NCI-H69 (cell line): Measurements from ENCODE around the gene TTC27.
"Not testable (repeated sequence)": the region's sequence is repeated elsewhere in the genome, so short reads cannot be mapped to it uniquely, and the experiment has no call there.

ENCODE experiments used
- DNase-seq: peaks from one replicate; lab custom pipeline; 2025; lab: John Stamatoyannopoulos, UW

The TTC27 gene

DNA sequence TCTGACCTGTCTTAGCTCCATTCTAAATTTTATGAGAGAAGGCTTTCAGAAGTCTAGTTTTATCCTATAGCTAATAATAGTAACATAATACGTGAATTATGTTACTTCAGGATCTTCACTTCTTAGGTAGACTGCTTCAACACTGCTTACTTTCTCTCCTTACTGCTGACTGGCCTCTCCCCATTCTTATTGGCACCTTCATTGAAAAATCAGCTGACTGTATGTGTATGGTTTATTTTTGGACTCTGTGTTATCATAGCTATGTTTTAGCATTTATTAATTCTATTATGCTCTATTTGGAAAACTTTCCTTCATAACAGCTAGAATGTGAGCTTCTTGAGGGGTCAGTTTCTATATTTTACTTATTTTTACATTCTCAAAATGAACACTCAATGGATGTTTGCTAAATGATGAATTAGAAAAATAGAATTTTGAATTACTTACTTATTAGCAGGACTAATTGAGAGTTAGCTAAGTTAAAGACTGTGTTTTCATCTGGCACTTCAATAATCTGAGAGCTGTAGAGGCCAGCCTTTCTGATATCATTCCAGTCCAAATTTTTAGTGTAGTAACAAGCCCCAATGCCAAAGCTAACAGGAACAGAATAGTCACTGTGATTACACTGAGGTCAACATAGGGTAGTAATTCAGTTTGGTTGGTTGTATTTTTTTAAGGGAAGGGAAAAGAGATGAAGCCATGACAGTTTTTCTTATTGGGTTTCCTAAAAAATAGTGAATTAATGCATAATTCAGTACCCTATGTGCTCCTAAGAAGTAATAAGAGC is 92.3 kb downstream of the TTC27 start:
- DNase-seq = no peak

DNA sequence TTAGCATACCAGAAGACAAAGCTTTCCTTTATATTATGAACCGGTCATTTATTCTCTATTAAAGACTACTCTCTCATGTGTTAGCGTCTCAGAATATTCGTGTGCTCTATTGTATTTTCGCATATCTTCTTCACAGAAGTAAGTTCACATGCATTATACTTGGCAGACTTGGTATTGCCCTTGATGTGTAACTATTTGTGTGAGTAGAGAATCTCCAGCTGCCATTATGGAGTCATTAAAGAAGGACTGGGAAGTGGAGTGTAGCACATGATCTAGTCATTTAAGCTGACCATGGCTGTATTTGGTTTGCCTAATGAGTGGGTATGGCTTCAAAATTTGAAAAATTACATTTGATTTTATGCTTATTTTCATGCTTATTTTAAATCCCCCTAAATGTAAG is 92.9 kb downstream of the TTC27 start:
- no peak for DNase-seq

DNA sequence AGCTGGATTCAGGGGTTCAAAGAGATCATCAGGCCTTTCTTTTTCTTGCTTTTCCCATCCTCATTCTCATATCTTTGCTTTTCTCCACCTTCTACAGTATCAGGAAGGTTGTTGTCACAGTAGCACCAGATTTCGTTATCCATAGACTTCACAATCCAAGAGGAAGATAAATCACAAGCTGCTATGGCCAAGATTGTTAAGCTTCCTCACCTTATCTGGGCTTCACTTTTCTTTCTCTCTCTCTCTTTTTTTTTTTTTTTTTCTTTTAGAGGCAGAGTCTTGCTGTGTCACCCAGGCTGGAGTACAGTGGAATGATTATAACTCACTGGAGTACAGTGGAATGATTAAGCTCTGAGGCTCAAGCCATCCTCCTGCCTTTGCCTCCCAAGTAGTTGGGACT is 93.5 kb downstream of the TTC27 start:
- DNase-seq = no peak

DNA sequence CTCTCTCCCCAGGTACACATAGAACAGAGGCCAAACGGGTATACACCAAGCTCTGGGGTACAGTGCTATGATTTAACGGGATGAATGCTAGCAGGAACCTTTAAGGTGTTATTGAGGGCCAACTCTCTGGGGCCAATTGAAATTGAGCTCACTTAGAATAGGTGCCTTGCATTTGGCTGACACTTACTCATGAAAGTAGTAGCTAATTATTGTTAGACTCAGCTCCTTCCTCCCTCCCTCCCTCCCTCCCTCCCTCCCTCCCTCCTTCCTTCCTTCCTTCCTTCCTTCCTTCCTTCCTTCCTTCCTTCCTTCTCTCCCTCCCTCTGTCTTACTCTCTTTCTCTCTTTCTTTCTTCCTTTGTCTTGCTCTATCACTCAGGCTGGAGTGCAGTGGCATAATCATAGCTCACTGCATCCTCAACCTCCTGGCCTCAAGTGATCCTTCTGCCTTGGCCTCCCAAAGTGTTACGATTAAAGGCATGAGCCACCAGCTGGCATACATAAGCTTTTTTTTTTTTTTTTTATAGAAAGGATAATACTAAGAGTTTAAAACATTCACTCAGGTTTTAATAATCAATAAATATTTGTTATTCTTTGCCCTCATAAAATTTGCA is 95.7 kb downstream of the TTC27 start:
- no peak for DNase-seq

DNA sequence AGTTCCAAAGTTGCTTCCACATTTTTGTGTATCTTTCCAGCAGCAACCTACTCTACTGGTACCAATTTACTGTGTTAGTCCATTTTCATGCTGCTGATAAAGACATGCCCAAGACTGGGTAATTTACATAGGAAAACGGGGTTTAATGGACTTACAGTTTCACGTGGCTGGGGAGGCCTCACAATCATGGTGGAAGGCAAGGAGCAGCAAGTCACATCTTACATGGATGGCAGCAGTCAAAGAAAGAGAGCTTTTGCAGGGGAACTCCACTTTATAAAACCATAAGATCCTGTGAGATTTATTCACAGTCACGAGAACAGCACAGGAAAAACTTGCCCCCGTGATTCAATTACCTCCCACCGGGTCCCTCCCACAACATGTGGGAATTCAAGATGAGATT is 98.8 kb downstream of the TTC27 start:
- DNase-seq = not testable (repeated sequence)

DNA sequence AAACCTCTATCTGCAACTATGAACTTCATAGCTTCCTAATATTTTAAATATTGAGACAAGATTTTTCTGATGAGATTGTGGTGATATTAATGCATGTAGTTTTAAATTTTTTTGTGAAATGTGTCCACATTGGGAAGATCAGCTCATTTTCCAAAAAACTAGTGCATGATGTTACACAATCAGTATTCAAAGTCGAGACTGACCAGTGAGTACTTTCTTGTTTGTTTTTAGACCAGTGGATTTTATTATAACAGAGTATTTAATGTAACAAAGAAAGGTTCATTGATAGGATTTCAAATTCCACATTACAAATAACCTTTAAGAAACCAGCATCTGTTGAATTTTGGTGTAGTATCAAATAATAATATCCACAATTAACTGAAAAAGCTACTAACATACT is 99.3 kb downstream of the TTC27 start:
- DNase-seq = no peak

DNA sequence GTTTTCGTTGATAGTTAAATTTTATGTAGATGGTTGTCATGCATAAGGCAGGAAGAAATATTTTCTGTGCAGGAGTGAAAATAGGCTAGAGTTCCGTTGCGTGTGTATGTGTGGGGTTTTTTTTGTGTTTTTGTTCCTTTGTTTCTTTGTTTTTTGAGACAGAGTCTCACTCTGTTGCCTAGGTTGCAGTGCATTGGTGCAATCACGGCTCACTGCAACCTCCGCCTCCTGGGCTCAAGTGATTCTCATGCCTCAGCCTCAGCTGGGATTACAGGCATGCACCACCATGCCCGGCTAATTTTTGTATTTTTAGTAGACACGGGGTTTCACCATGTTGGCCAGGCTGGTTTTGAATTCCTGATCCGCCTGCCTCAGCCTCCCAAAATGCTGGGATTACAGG is 103.1 kb downstream of the TTC27 start:
- not testable (repeated sequence) for DNase-seq

DNA sequence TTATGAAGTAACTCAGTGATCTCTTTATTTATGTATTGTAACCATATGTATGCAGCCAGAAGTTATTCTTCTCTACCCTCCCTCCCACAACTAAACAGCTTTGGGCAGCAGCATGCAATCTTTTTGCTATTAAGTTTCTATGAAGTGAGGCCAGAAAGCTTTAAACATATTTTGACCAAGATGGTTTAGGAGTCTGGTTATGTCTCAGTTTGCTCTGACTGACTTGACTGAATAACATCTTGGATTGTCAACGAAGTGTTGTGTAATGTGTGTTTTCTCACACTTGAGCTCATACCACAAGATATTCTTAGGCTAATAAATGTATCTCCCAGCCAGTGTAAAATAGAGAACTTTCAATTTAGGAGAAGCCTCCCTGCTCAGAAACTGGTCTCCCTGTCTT is 104.3 kb downstream of the TTC27 start:
- DNase-seq = no peak

DNA sequence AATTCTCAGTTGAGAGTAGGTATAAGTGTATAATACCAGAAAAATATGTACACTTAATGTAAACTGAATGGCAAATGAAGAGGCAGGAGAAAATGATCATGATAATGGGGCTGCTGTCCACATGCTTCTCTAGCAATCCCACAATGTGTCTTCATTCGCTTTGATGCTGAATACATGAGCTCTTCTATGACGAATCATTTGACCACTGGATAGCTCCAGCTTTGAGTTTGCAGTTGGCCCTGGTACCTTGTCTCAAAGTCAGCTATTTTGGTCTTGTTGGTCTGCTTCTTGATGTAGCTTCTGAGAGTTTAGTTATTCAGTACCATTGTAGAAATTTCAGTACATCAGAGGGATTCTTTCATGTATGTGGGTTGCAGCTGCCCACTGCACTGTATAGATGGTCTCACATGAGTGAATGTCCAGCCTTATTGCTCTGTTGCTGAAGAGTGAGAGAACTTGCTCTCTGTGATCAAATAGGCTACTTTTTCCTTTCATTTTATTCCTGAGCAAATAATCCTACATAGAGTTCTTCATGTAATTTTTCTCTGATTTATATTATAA is 105.1 kb downstream of the TTC27 start:
- DNase-seq = no peak

DNA sequence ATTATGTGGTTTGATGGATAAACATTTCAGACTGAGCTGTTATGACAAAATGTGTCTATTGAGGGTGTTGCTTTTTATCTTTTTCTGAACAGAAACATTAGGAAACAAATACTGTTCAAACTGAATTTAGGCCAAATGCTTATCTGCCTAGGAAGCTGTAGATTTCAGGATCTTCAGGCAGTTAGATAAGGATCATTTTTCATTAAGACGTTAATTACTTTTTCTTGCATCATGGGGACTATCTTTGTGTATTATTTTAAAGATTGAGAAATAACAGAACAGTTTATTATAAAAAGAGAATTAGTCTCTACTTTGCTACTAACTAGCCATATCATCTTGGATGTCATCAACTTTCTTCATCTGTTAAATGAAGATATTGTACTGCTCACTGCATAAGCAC is 107.5 kb downstream of the TTC27 start:
- no peak for DNase-seq

DNA sequence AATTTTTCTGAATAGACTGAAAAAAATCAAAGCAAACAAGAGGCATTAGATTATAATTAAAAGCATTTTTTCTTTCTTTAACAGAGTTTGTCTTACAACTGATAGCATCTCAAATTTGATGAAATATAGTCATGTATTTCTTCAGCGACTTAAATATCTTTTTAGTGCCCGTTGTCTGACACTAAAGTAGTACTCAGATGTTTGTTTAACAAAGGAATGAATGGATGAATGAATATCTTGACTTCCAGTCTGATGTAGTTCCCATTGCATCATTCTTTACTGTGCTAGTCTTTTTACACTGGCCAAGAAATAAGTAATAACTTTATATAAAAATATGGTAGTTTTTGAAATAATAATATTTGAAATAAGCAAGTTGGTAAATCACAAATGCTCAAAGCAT is 111.1 kb downstream of the TTC27 start:
- DNase-seq = no peak

DNA sequence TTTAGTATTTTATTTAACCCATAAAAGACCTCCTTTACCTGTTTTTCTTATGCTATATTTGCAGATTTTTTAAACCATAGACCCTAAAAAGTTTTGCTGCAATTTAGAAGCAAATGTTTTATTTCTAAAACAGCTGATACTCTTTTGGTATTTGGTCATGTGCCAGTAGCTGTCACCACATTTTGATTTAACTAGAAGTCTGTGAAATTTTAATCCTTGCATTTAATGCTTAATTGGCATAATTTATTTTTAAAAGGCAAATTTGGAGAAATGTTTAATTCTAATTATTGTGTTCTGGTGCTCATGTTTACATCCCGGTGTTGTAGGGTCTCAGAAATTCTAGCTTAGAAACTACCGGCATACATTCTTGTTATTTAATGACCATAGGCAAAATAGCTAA is 111.8 kb downstream of the TTC27 start:
- DNase-seq = no peak

DNA sequence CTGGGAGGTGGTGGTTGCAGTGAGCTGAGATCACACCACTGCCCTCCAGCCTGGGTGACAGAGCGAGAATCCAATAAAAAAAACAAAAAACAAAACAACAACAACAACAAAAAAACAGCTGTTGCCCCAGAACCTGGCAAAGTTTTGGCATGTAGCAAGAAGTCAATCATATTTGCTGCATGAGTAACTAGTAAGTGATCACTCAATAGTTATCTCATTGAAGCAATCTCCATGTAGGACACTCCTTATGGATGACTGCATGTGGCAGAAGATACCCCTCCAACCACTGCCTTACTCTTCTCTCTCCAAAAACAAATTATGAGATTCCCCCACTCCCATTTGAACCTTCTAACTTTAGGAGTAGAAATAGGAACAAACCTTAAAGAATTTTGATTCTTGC is 113.7 kb downstream of the TTC27 start:
- DNase-seq = no peak

DNA sequence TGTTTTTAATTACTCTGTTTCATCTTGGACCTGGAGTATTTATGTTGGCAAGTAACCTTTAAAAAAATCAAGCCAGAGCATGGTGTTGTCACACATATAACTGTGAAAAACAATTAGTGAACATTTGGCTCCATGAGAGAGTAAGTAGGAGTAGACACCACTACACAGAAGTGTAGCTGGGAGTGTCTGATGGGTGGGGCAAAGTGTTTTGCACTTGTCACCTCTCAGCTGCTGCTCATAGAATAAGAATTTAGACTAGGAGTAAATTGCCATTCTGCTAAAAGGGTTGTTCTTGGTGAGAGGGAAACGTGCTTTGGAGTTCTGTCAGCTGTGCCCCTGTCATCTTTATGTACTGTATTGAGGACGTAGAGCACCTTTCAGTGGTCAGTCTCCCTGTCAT is 114.5 kb downstream of the TTC27 start:
- DNase-seq = no peak

DNA sequence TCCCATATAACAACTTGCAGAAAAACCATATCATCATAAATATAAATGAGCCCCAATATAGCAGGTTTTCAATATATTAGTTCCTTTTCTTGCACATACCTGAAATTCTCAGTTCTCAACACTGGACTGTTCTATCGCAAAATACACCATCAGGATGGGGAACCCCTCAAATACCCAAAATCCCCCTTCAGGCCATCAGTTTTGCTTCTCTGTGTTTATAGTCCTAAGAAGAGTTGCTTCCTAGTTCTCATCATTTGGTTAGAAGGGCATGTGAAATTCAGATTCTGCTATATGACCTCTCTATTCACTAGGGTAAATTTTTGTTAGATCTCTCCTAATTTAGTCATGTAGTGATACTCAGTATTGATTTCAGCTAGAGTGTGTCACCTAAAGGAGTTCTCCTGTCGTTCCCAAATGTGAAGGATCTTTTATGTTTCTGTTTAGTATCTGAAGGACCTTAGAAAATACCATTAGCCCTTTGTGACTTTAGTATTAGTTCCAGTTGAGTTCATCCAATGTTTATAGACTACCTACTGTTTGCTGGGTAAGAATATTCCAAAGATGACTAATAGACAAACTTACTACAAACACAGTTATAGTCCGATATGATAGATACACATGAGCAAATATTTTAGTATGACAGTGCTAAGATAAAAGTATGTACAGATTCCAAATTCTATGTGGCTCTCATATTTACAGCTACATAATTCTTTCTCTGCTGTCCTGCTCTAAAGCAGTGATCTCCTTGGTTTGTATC is 115.8 kb downstream of the TTC27 start:
- no peak for DNase-seq

DNA sequence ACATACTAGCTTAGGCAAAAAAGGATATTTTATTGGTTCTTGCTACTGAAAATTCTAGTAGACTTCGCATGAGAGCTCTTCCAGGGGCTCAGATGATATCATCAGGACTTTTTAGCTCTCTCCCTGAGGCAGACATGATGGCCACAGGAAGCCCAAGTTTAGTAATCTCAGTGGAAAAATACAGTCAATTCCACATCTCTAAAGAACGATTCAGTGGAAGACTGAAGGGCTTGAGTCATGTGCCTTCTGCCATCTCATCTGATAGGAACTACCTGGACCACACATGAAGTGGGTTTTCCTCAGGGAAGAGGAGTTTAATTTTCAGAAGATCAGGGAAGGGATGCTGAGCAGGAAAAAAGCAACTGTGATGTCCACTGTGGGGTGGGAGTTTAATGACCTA is 117.3 kb downstream of the TTC27 start:
- DNase-seq = no peak

DNA sequence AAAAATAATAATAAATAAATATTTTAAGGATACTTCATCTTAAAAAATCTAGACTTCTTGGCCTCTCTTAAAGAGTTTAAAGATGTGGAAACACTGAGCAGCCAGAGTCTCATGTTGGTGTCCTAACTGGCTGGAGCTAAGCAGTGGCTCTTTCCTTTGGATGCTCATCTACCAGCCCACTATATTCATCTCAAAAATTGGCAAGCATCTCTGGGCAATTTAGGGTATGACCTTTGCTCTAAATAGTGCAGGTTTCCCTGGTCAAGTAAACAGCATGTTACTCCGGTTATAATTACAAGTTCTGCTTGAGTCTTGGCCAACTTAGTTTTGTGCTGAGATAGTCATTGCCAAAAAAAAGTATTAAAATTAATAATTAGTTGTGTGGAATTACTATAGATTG is 117.8 kb downstream of the TTC27 start:
- no peak for DNase-seq

DNA sequence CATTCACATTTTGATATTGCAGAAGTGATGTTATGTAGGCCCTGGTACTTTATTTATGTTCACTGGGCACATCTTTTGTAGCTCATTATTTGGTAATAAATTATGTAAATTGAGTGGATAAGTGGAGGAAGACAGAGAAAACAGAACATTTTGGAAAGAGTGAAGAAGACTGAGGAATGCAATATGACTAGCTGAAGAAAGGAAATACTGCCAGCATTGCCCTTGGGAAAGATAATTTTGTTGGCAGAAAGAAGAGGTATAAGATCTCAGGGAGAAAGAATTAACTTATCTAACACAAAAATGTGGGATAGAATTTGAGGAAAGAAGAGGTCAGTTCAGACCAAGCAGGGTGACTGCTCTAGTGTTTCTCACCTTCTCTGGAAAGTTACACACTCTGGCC is 118.8 kb downstream of the TTC27 start:
- DNase-seq = no peak

DNA sequence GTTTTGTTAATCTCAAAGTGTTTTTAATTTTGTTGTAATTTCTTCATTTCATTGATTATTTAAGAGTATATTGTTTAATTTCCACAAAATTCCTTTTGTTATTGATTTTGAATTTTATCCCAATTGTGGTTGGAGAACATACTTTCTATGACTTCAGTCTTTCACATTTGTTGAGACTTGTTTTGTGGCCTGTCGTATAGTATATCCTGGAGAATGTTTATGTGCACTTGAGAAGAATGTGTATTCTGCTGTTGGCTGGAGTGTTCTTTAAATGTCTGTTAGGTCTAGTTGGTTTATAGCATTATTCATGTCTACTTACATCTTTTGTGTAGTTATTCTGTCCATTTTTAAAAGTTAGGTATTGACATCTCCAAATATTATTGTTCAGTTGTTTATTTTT is 120.3 kb downstream of the TTC27 start:
- no peak for DNase-seq

DNA sequence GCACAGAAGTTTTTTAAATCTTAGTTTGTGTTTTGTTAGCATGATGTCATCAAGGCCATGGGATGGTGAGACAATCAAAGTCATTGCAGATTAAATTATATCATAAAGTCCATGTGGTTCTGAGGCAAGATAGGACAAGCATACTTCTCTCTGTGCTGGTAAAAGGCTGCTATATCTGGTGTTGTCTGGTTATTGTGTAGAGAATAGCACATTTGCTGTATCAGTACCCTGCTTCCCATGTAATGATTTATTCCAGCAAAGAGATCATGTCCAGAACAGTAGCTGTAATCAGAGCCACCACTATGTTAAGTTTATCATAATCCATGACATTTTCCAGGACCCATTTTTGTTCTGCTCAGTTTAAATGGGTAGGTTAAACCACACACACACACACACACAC is 123.0 kb downstream of the TTC27 start:
- no peak for DNase-seq

DNA sequence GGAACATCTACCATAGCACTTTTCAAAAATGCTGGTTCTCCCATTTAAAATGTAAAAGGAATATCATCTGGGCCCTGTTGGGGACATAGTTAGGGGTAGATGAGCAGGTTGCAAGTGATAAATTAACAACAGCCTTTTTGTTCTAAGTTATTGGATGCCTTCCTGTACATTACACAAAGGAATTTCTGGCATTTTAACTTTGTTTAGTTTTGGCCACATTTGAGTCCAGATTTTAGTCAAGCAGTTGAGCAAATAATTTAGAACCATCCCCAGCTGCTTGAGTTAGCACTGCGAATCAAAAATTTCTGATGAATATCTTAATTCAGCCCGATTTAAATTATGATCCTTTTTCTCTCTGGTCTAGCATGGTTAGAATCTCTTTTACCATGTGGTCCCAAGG is 124.4 kb downstream of the TTC27 start:
- DNase-seq = no peak

DNA sequence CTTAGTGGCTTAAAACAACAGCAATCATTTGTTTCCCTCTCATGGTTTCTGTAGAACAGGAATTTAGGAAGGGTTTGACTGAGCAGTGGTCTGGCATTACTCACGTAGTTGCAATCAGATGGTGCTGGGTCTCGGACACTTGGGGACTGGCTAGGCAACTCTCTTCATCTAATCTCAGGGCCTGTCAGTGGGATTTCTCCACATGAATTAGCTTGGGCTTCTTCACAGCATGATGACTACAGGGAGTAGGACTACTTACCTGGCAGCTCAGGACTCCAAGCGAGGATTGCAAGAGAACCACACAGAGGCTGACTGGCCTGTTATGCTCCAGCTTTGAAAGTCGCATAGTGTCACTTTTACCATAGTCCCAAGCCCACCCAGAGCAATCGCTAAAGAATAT is 125.1 kb downstream of the TTC27 start:
- DNase-seq = no peak

DNA sequence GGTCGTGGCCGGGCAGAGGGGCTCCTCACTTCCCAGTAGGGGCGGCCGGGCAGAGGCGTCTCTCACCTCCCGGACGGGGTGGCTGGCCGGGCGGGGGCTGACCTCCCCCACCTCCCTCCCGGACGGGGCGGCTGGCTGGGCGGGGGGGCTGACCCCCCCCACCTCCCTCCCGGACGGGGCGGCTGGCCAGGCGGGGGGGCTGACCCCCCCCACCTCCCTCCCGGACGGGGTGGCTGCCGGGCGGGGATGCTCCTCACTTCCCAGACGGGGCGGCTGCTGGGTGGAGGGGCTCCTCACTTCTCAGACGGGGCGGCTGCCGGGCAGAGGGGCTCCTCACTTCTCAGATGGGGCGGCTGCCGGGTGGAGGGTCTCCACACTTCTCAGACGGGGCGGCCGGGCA is 126.8 kb downstream of the TTC27 start:
- not testable (repeated sequence) for DNase-seq
